Neuronal stem cell (in vitro differentiated cells): ENCODE results near the gene MED27.

ENCODE experiments used
- DNase-seq: peaks from one replicate; pipeline ENCODE4 v3.0.0-alpha.2; 2013; ENCODE audit warnings: low spot score
- H2AFZ ChIP-seq: one replicate; pipeline ENCODE4 v1.6.1; 2013; ENCODE audit warnings: mild to moderate bottlenecking, low read length, inconsistent platforms
- H2AK5ac ChIP-seq: 2 replicates; pipeline ENCODE4 v1.6.1; 2013; ENCODE audit warnings: low read depth, mild to moderate bottlenecking, inconsistent platforms, low read length, moderate library complexity, mixed read lengths
- H2BK120ac ChIP-seq: 2 replicates; pipeline ENCODE4 v1.6.1; 2013; ENCODE audit warnings: low read depth, mild to moderate bottlenecking, inconsistent platforms, low read length, moderate library complexity, mixed read lengths
- H2BK12ac ChIP-seq: one replicate; pipeline ENCODE4 v1.6.1; 2013; ENCODE audit warnings: low read length, inconsistent platforms
- H2BK15ac ChIP-seq: 2 replicates; pipeline ENCODE4 v1.6.1; 2013; ENCODE audit warnings: mild to moderate bottlenecking, low read length, inconsistent platforms, mixed read lengths
- H2BK5ac ChIP-seq: one replicate; pipeline ENCODE4 v1.6.1; 2013; ENCODE audit warnings: inconsistent platforms, mild to moderate bottlenecking, low read length, moderate library complexity
- H3K14ac ChIP-seq: one replicate; pipeline ENCODE4 v1.6.1; 2013; ENCODE audit warnings: low read length, inconsistent platforms
- H3K18ac ChIP-seq: 2 replicates; pipeline ENCODE4 v1.6.1; 2013; ENCODE audit warnings: low read length, inconsistent platforms
- H3K23ac ChIP-seq: 2 replicates; pipeline ENCODE4 v1.6.1; 2013; ENCODE audit warnings: low read depth, mild to moderate bottlenecking, mixed read lengths, low read length, inconsistent platforms; ENCODE audit not compliant: poor library complexity
- H3K27ac ChIP-seq: replicated peaks from 3 replicates; pipeline ENCODE4 v1.5.1; 2013; ENCODE audit warnings: low read length, inconsistent platforms
- H3K27me3 ChIP-seq, 3 experiments: 2 replicates each; pipeline ENCODE4 v1.6.1; 2013; ENCODE audit warnings: low read length in 3 of 3, mild to moderate bottlenecking in 2 of 3, inconsistent platforms in 1 of 3, low read depth in 1 of 3, mixed read lengths in 1 of 3, moderate library complexity in 1 of 3; ENCODE audit not compliant: control insufficient read depth in 3 of 3, insufficient read depth in 3 of 3
- H3K36me3 ChIP-seq, 2 donors: replicated peaks in 1 of 2; 2 replicates each; pipeline ENCODE4 v1.6.1; 2013; ENCODE audit warnings: low read length in 2 of 2; ENCODE audit not compliant: control insufficient read depth in 2 of 2, insufficient read depth in 2 of 2
- H3K4ac ChIP-seq: 2 replicates; pipeline ENCODE4 v1.6.1; 2013; ENCODE audit warnings: inconsistent platforms, mild to moderate bottlenecking, low read length, moderate library complexity
- H3K4me1 ChIP-seq, 2 donors: 1 replicate in 1 of 2; 2 replicates in 1 of 2; pipeline ENCODE4 v1.6.1; 2013; ENCODE audit warnings: low read length in 2 of 2, low read depth in 1 of 2; ENCODE audit not compliant: control insufficient read depth in 2 of 2, insufficient read depth in 1 of 2
- H3K4me2 ChIP-seq: one replicate; pipeline ENCODE4 v1.6.1; 2013; ENCODE audit warnings: mild to moderate bottlenecking, low read length, inconsistent platforms; ENCODE audit not compliant: insufficient read depth, poor library complexity, severe bottlenecking
- H3K4me3 ChIP-seq, 2 donors: 2 replicates each; pipeline ENCODE4 v1.5.1; 2013; ENCODE audit warnings: low read length in 2 of 2, mild to moderate bottlenecking in 2 of 2, inconsistent platforms in 1 of 2, moderate library complexity in 1 of 2
- H3K79me1 ChIP-seq: one replicate; pipeline ENCODE4 v1.6.1; 2013; ENCODE audit warnings: low read depth, mild to moderate bottlenecking, inconsistent platforms, low read length, moderate library complexity
- H3K9ac ChIP-seq: one replicate; pipeline ENCODE4 v1.6.1; 2013; ENCODE audit warnings: mild to moderate bottlenecking, low read depth, low read length, inconsistent platforms; ENCODE audit not compliant: poor library complexity
- H3K9me3 ChIP-seq, 2 donors: replicated peaks in 1 of 2; 2 replicates each; pipeline versions ENCODE3 to v1.6.1; 2013; ENCODE audit warnings: low read length in 2 of 2, mild to moderate bottlenecking in 2 of 2, inconsistent platforms in 1 of 2, low read depth in 1 of 2, mixed read lengths in 1 of 2, moderate library complexity in 1 of 2; ENCODE audit not compliant: control insufficient read depth in 2 of 2, insufficient read depth in 1 of 2
- H4K8ac ChIP-seq: one replicate; pipeline ENCODE4 v1.6.1; 2013; ENCODE audit warnings: low read depth, mild to moderate bottlenecking, inconsistent platforms, low read length, moderate library complexity
- H4K91ac ChIP-seq: one replicate; pipeline ENCODE4 v1.6.1; 2013; ENCODE audit warnings: low read length, low read depth, mild to moderate bottlenecking, inconsistent platforms; ENCODE audit not compliant: poor library complexity
- WGBS, 2 donors: extraction: QIAGEN DNeasy Blood & Tissue Kit; methylation state at CpG; one replicate each; pipeline ENCODE4 v1.1.7; 2013; ENCODE audit warnings: missing lambda C conversion rate in 2 of 2, mixed read lengths in 1 of 2; ENCODE audit not compliant: insufficient read length in 2 of 2, insufficient replicate concordance in 1 of 2; ENCODE audit errors: extremely low coverage in 2 of 2; 5-methylcytosine and 5-hydroxymethylcytosine counted together

MED27 gene

GRCh38 chr9:131891598-131891997 is 188.1 kb downstream of the MED27 start:
- H3K14ac ChIP-seq, result no peak overlapping the region
- no peaks in the 10 kb centered on the region for H3K79me1 ChIP-seq
- no peak overlapping the region for H4K91ac ChIP-seq
- no peak for DNase-seq
- H2BK12ac ChIP-seq, result no peak overlapping the region
- no peak overlapping the region for H3K23ac ChIP-seq
- H3K4me1 ChIP-seq, result peaks cover 8 to 19% of the 10 kb centered on the region in 2 donors
- no peak overlapping the region for H2BK15ac ChIP-seq
- no peak overlapping the region for H2BK120ac ChIP-seq
- no peak overlapping the region for H3K18ac ChIP-seq
- H4K8ac ChIP-seq, result no peak overlapping the region
- H3K9me3 ChIP-seq, result no peaks in the 10 kb centered on the region
- no peak overlapping the region for H3K9ac ChIP-seq
- H2BK5ac ChIP-seq, result no peak overlapping the region
- H3K36me3 ChIP-seq, result peaks cover 0 to 4% of the 10 kb centered on the region in 2 donors
- H3K4me2 ChIP-seq, result no peak overlapping the region
- no peaks in the 10 kb centered on the region for H3K27me3 ChIP-seq
- H2AK5ac ChIP-seq, result no peak overlapping the region
- H3K4ac ChIP-seq, result no peak overlapping the region
- H3K27ac ChIP-seq, result no peak overlapping the region
- no peak overlapping the region for H3K4me3 ChIP-seq
- no CpG with 5 or more reads among the region's 8 CpGs for WGBS, 2 donors
- no peak overlapping the region for H2AFZ ChIP-seq

- H2BK15ac ChIP-seq, result no peak overlapping the region
- no CpG with 5 or more reads among the region's 11 CpGs for WGBS, 2 donors
- no peak overlapping the region for H3K23ac ChIP-seq
Measured at GRCh38 chr9:131889437-131890251, 190.0 kb downstream of the MED27 start.

GRCh38 chr9:131888923-131889322 is 190.7 kb downstream of the MED27 start:
- Histone ChIP-seq H3K23ac (no peak overlapping the region), H3K79me1 (no peaks in the 10 kb centered on the region), H3K27me3 (no peaks in the 10 kb centered on the region), H3K4me1 (peaks cover 6 to 19% of the 10 kb centered on the region in 2 donors), H3K14ac (no peak overlapping the region), H3K27ac (no peak overlapping the region), H4K8ac (no peak overlapping the region), H2BK12ac (no peak overlapping the region), H2AK5ac (no peak overlapping the region), H4K91ac (no peak overlapping the region), H3K4me2 (no peak overlapping the region), H3K4me3 (no peak overlapping the region), H2BK5ac (no peak overlapping the region), H3K36me3 (peaks cover 0 to 4% of the 10 kb centered on the region in 2 donors), H3K9me3 (no peaks in the 10 kb centered on the region), H3K4ac (no peak overlapping the region), H2AFZ (no peak overlapping the region), H2BK15ac (no peak overlapping the region), H3K9ac (no peak overlapping the region), H3K18ac (no peak overlapping the region), H2BK120ac (no peak overlapping the region)
- DNase-seq, result no peak
- WGBS, 2 donors, result no CpG with 5 or more reads among the region's 2 CpGs

More at GRCh38 chr9:131889437-131890251, 190.0 kb downstream of the MED27 start:
- Histone ChIP-seq H2AK5ac (no peak overlapping the region), H4K8ac (no peak overlapping the region), H2BK120ac (no peak overlapping the region), H3K27ac (no peak overlapping the region), H3K18ac (no peak overlapping the region), H3K4me3 (no peak overlapping the region), H2AFZ (no peak overlapping the region), H3K36me3 (peaks cover 0 to 4% of the 10 kb centered on the region in 2 donors), H3K4me1 (peaks cover 6 to 19% of the 10 kb centered on the region in 2 donors), H2BK5ac (no peak overlapping the region), H3K9me3 (no peaks in the 10 kb centered on the region), H3K79me1 (no peaks in the 10 kb centered on the region), H3K27me3 (no peaks in the 10 kb centered on the region), H3K4me2 (no peak overlapping the region), H4K91ac (no peak overlapping the region), H3K9ac (no peak overlapping the region), H2BK12ac (no peak overlapping the region), H3K14ac (no peak overlapping the region), H3K4ac (no peak overlapping the region)
- no peak for DNase-seq

GRCh38 chr9:131887680-131888079 is 192.0 kb downstream of the MED27 start:
- no peak overlapping the region for H3K27ac ChIP-seq
- peaks cover 5 to 9% of the 10 kb centered on the region in 2 donors for H3K4me1 ChIP-seq
- no peak overlapping the region for H2AFZ ChIP-seq
- H3K14ac ChIP-seq, result no peak overlapping the region
- no peaks in the 10 kb centered on the region for H3K27me3 ChIP-seq
- H3K4me3 ChIP-seq, result no peak overlapping the region
- no CpG with 5 or more reads among the region's 2 CpGs for WGBS, 2 donors
- no peak overlapping the region for H2BK120ac ChIP-seq
- H4K8ac ChIP-seq, result no peak overlapping the region
- H2BK12ac ChIP-seq, result no peak overlapping the region
- no peaks in the 10 kb centered on the region for H3K79me1 ChIP-seq
- no peak overlapping the region for H3K23ac ChIP-seq
- H3K9me3 ChIP-seq, result no peaks in the 10 kb centered on the region
- no peak overlapping the region for H3K9ac ChIP-seq
- peaks cover 0 to 4% of the 10 kb centered on the region in 2 donors for H3K36me3 ChIP-seq
- no peak overlapping the region for H3K18ac ChIP-seq
- H2BK5ac ChIP-seq, result no peak overlapping the region
- H3K4me2 ChIP-seq, result no peak overlapping the region
- DNase-seq, result no peak
- no peak overlapping the region for H2AK5ac ChIP-seq
- no peak overlapping the region for H3K4ac ChIP-seq
- H2BK15ac ChIP-seq, result no peak overlapping the region
- no peak overlapping the region for H4K91ac ChIP-seq
